G401 (cell line): ENCODE data around the gene CHP2. TPM values are rescaled to one million over a fixed set of nuclear protein-coding genes. Genes with fewer than 3 reads are reported as not detected.
"Not testable (repeated sequence)": the region's sequence is repeated elsewhere in the genome, so short reads cannot be mapped to it uniquely, and the experiment has no call there.

ENCODE experiments used
- DNase-seq: peaks from one replicate; pipeline ENCODE4 v3.0.0-alpha.2; 2015; ENCODE audit warnings: low spot score
- in situ Hi-C: cut with HindIII; loops from 2 replicates; pipeline ENCODE4 v1.10.0; 2016; ENCODE audit warnings: low sequenced_read_pairs, mixed read lengths
- total RNA-seq: library from RNA; depleted of rRNA; stranded (reverse); fragments of >200 nt; shearing (Covaris generic); gene quantifications from 2 replicates; pipeline ENCODE4 v1.2.3, GENCODE V29; 2014

CHP2 gene
- total RNA-seq, 1 experiment from 2014 or later = not detected

DNA sequence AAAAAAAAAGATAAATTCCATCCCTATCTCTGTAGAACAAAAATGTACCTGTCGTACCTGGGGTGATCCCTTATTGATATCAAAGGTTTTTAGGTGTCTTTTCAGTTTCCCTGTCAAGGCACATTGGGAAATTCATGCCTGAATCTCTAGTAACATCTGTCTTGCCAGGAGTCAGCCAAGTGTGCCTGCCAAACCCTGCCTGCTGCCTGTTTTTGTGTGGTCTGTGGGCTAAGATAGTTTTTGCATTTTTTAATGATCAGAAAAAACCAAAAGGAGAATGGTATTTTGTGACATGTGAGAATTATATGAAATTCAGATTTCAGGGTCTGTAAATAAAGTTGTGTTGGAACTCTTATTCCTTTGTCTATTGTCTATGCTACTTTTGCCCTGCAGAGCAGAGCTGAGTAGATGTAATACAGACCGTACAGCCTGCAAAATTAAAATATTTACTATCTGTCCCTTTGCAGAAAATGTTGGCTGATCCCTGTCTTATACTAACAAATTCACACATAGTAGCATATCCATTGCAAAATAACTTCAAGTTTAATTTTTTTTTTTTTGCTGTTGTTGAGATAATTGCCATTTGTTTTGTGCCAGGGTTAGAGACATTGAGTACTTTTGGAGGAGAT is 13.0 kb upstream of the CHP2 start:
- no peak for DNase-seq
- in situ Hi-C loops = no loop called here

DNA sequence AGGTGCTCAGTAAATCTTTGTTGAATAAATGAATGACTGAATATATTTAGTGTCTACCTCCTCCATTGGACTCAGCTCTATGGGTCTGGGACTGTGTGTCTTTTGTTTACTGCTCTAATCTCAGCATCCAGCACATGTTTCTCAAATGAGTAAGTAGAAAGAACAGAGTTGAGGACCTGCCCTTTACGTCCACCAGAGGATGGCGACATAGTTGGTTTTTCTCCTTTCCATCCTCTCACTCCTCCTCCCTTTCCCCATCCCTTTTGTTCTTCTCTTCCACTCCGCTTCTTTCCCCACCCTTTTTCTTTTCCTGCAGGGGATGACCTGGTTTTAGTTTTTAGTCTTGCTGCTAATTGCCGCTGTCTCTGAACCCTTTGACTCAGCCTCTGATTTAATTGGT is 12.1 kb upstream of the CHP2 start:
- no peak for DNase-seq

DNA sequence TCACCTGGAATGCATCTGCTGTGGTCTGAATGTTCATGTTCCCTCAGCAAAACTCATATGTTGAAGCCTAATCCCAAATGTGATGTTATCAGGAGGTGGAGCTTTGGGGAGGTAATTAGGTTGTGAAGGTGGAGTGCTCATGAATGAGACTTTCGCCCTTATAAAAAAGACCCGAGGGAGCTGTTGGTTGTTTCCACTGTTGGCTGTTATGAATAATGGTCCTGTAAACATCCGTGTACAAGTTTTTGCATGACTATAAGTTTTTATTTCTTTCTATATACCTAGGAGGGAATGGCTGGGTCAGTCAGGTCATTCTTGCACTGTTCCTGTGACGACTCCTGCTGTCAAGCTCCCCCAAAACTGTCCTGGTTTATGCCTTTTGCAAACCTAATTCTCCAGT is 9.6 kb upstream of the CHP2 start:
- no peak for DNase-seq
- in situ Hi-C loops = no loop called here

More for the DNA sequence above, 12.1 kb upstream of the CHP2 start:
- in situ Hi-C loops = no loop called here

DNA sequence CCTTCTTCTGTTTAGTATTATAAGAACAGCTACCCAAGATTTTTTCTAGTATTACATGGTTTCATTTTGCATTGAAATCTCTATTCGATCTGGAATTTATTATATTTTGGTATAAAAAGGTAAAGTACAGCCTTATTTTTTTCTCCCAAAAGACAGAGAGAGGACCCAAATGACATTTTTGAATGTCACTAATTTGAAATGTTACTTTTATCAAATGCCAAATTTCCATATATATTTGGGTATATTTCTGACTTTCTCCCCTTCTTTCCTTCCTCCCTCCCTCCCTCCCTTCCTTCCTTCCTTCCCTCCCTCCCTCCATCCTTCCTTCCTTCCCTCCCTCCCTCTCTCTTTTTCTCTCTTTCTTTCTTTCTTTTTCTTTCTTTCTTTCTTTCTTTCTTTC is 6.2 kb upstream of the CHP2 start:
- in situ Hi-C loops = no loop called here
- DNase-seq = no peak

DNA sequence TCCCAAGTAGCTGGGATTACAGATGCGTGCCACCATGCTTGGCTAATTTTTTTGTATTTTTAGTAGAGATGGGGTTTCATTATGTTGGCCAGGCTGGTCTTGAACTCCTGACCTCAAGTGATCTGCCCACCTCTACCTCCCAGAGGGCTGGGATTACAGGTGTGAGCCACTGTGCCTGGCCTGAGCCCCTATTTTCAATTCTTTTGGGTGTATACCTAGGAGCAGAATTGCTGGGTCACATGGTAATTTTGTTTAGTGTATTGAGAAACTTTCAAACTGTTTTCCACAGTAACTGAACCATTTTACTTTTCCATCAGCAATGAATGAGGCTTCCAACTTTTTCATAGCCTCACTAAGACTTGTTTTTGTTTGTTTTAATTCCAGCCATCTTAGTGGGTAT is 3.8 kb upstream of the CHP2 start:
- DNase-seq, in situ Hi-C loops: not testable (repeated sequence)

DNA sequence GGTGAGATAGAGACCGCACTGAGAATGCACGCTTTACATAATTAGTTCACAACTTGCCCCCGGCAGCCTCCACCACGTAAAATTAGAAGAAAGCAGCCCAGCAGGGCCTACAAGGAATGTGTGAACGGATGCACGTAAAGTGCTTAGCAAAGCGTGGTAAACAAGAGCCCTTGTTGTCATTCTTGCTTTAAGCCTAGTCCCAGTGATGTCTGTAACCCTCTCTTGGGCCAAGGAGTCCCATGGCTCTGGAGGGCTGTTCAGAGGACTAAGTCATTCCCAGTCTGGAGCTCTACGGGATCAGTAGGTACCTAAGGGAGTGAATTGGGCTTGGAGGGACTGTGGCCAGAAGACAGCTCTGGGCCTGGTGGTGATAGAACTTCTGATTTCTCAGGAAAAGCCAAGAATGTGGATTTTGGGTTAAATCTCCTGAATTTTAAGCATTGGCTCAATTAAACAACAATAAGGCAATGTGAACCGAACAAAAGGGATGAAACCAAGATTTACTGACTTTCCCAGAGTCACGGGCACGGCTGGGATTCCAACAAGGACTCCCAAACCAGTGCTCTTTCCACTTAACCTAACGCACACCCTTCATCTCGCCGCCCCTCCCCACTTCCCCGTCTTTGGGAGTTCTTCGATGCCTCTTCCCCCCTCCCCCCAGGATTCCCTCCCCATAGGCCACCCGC is 775 bp upstream of the CHP2 start:
- DNase-seq = no peak
- in situ Hi-C loops = no loop called here

DNA sequence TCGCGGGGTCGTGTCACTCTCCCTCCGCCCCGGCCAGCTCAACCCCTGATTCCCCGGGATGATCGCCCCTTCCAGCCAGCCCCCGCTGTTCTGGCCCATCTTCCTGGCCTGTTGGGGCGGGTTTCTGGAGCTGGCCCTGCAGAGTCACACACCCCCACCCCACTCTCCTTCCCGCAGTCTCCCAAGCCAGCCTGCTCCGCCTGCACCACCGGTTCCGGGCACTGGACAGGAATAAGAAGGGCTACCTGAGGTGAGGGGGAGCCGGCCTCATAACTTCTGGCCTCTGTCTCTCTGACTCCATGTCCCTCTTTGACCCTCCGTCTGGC is 621 bp downstream of the CHP2 start:
- in situ Hi-C loops = no loop called here
- DNase-seq = no peak

DNA sequence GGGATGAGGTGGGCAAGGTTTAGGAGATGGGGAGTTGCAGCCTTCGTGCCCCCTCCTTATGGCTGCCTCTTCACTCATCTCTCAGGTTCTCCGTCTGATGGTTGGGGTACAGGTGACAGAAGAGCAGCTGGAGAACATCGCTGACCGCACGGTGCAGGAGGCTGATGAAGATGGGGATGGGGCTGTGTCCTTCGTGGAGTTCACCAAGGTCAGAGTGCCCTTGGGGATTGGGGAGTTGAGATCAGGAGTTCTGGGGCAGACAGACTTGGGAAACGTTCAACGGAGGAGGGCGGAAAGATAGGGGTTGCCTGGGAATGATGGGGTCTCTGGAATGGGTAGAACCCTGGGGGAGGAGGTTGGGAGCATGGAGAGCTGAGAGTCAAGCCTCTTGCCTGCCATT is 2.3 kb downstream of the CHP2 start:
- no peak for DNase-seq
- in situ Hi-C loops = no loop called here

DNA sequence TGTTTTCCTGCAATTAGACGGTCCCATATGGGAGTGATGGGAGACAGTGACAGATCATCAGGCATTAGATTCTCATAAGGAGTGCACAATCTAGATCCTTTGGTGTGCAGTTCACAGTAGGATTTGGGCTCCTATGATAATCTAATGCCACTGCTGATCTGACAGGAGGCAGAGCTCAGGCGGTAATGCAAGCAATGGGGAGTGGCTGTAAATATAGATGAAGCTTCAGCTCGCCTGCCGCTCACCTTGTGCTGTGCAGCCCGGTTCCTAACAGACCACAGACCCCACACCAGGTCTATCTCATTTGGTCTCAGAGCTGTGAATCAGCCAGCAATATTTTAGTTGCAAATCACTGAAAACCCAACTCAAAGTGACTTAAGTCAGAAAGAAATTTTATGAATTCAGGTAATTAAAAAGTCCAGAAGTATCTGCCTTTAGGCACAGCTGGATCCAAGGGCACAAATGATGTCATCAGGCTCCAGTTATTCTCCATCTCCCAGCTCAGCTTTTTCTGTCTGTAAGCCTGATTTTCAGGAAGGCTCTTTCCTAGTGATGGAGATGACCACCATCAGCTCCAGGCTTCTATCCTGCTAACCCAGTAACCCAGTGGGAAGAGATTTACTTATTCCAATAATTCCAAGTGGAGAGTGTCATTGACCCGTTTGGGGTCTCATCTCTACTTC is 3.3 kb downstream of the CHP2 start:
- DNase-seq = no peak
- in situ Hi-C loops = no loop called here

DNA sequence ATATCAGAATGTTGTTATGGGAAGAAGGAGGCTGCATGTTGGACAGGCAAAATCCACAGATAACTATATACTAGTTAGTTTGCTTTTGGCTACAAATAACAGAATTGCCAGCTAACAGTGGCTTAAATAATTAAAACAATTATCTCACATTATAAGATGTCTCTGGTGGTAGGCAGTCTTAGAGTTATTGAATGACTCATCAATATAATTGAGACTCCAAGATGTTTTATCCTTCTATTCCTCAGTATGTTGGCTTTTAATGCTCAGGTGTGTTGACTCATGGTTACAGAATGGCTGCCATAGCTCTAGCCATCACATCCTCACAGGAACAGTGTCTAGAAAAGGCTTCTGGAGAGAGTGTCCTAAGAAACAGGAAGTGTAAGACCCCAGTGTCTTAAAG is 11.1 kb downstream of the CHP2 start:
- DNase-seq = no peak
- in situ Hi-C loops = no loop called here

DNA sequence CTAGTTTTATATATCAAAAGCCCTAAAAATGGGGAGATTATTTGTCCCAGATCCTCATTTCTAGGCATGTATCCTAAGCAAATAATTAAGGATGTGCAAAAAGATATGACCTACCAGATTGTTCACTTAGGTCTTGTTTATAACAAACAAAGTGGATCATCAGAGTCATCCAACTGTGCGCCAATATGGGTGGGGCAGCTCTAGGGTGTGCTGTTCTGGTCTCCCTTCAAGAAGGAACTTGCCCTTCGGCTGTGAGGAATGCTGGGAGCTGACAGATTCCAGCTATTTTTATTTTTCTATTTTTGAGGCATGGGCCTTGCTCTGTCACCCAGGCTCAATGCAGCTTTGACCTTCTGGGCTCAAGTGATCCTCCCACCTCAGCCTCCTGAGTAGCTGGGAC is 13.8 kb downstream of the CHP2 start:
- in situ Hi-C loops = no loop called here
- DNase-seq = no peak

DNA sequence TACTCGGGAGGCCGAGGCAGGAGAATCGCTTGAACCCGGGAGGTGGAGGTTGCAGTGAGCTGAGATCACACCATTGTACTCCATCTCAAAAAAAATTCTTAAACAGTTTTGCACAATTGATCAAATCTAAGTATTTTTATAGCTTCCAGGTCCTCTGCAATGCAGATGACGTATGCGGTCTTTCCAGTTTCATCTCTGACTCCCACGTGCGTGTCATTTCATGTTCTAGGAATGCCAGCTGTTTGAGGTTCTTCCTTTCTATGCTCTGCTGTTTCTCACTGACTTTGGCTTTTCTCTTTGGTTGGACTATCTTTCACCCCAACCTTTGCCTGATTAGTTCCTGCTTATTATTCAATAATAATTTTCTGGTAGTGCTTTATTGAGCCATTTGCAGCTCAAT is 16.2 kb downstream of the CHP2 start:
- no peak for DNase-seq
- in situ Hi-C loops = no loop called here

DNA sequence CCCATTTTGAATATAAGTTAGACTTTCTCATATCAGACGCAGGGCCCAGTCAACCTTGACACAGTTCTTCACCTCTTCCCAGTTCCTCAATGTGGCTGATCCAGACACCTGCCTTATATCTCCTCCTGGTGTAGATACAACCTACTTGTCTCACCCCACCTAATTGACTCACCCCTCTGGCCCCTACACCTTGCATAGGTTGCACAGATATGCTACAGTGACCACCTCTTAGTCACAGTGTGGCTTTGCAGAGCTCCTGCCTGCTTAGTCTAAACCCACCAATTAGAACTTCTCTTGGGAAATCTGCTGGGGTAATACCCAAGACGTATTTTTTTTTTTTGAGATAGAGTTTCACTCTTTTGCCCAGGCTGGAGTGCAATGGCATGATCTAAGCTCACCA is 16.8 kb downstream of the CHP2 start:
- no peak for DNase-seq
- in situ Hi-C loops = no loop called here

DNA sequence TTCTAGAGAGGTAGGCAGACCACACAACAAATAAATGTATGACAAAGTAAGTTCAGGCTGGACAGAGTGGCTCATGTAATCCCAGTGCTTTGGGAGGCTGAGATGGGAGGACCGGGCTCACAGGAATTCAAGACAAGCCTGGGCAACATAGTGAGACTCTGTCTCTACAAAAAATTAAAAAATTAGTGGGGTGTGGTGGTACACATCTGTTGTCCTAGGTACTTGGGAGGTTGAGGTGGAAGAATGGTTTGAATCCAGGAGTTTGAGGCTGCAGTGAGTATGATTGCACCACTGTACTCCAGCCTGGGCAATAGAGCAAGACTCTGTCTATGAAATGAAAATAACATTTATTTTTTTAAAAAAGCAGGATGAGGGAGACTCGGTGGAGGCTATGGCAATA is 18.5 kb downstream of the CHP2 start:
- in situ Hi-C loops = no loop called here

DNA sequence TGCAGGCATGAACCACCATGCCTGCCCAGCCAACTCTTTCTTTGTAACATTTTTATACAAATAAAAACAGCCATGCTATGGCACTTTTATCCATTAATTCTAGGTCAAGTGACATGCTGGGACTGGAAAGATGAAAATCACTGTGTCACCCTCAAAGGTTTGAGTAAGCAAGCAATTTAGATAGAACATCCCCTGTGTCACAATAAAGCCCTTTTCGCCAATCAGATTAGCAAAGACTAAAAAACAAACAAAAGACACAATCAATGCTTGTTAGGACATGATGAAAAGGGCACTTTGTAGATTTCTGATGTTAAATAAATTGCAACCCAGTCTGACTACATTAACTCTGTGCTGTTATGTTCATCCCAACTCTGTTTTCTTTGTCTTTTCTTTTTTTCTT is 26.4 kb downstream of the CHP2 start:
- in situ Hi-C loops = no loop called here
- no peak for DNase-seq

More for the DNA sequence above, 18.5 kb downstream of the CHP2 start:
- DNase-seq = no peak

DNA sequence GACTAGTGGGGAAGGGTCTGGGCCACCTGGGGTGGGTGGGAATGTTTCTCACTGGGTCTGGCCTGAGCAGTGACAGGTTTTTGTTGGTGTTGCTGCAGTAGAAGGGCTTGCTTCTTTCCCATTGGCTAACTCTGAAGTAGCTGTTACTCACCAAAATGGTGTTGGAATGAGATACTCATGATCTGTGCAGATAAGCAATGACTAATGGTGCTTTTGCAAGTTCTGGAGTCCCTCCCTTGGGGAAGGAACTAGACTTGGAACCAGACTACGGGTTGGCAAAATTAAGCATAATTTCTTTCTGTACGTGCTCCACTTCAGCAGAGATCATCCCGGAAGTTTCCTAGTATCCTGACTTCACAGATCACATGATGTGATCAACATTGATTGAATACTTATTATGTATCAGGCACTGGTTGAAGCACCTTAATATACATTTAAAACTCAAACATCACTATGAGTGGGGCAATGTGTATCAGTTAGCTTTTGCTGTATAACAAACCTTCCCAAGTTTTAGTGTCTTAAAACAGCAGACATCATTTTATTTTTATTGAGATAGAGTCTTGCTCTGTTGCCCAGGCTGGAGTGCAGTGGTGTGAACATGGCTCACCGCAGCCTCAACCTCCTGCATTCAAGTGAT is 30.1 kb downstream of the CHP2 start:
- in situ Hi-C loops = no loop called here
- DNase-seq = no peak

DNA sequence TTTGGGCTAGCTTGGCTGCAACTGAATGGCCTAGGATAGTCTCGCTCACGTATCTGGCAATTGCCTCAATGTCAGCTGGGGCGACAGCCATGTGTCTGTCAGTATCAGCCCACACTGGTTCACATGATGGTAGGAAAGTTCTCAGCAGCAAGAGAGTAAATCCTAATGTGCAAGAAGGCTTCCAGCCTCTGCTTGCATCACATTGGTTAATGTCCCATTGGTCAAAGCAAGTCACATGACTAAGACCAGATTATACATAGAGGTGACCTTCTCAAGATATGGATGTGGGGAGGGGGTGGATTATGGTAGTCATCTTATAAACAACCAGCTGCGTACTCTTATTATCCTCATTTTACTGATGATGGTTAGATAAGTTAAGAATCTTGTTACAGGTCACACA is 31.0 kb downstream of the CHP2 start:
- no peak for DNase-seq
- in situ Hi-C loops = no loop called here

DNA sequence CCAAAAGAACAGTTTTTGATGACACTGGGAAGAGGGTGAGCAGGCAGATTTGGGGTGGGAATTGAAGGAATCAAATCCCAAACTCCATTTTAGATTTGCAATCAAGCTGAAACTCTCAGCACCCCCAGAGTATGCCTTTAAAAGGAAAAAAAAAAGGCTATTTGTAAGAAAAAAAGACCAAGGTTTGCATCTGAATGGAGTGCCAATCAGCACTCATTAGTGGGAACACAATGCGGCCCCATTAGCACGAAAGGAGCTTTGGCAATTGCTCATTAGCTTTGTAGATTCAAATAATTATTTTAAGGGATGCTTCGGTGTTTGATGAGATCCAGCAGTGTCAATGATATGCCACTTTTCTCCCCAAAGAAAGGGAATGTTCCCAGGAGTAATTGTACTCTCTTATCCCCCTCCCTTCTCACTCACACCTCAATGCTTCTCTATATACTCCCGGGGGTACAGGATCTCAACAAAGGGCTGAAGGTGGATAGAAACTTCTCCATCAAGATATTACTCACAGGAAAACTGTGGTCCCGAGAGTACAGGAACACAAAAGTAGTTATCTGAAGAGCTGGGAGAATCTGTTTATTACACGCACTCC is 32.2 kb downstream of the CHP2 start:
- DNase-seq = no peak

DNA sequence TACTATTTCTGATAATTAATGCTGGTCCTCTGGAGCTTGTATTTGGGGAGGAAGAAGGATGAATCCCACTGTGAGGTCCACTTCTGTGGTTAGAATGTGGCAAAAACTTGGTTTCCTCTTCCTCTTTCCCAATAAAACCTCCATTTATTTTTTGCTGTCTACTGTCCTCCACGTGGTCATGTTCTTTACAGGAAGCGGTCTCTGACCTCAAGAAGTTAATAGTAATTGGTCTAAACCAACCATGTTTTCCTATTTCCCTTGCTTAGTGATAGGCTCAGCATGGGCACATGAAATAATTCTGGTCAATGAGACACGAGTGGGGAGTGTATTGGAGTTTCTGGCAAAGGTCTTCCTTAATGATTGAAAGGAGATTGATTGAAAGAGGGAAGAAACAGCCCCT is 33.9 kb downstream of the CHP2 start:
- DNase-seq = no peak
- in situ Hi-C loops = no loop called here

More for the DNA sequence above, 32.2 kb downstream of the CHP2 start:
- in situ Hi-C loops = no loop called here

DNA sequence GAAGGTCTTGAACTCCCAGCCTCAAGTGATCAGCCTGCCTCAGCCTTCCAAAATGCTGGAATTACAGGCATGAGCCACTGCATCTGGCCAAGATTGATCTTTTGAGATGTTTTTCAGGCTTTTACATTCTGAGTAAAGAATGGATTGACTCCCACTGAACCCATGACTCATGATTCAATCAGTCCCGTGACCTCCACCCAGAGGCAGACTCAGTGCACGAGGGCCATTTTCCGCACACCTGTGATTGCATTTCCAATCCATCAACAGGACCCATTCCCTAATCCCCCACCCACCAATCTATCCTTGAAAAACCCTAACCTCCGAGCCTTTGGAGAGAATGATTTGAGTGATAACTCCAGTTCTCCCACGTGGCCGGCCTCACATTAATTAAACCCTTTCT is 40.6 kb downstream of the CHP2 start:
- in situ Hi-C loops = no loop called here
- DNase-seq = no peak
